Cardiac fibroblast (primary cell): ENCODE data around the gene SBF1.
A peak's percentile ranks its signal among the peaks of the same experiment; 100 is the strongest.

Experiments
- DNase-seq, 2 donors: peaks; one replicate each; pipeline versions ENCODE4 v3.0.0 to v3.0.0-alpha.2; 2010; ENCODE audit warnings: low read depth in 2 of 2
- H3K4me3 ChIP-seq, 2 donors: replicated peaks in 1 of 2; 1 replicate in 1 of 2; 2 replicates in 1 of 2; pipeline ENCODE4 v1.5.1; 2011; ENCODE audit warnings: low read depth in 2 of 2, low read length in 2 of 2, mild to moderate bottlenecking in 2 of 2, moderate library complexity in 1 of 2
- CTCF ChIP-seq: IDR thresholded peaks from one replicate; pipeline ENCODE4 v1.5.1; 2011; ENCODE audit warnings: low read depth, mild to moderate bottlenecking, low read length, inconsistent platforms

The SBF1 gene

DNA sequence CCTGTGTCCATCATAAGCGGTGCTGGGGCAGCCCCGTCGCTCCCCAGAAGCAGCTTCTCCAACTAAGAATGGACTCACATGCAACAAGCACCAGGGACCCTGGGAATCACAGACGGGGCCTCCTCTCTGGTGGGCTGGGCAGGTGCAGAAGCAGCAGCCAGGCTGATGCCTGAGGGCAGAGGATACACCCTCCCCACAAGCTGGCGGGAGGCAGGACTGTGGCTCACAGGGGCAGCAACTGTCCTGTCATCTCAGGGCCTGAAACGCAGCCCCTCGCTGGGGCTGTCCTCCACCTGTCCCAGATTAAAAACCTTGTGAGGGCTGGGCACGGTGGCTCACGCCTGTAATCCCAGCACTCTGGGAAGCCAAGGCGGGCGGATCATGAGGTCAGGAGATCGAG lies 3.1 kb upstream of the SBF1 start:
- no peak overlapping the region for H3K4me3 ChIP-seq
- no peak for TF ChIP-seq CTCF
- no peak for DNase-seq

GRCh38 chr22:50476868-50477267 lies 2.0 kb upstream of the SBF1 start:
- H3K4me3 ChIP-seq: no peak overlapping the region
- TF ChIP-seq CTCF: no peak
- no peak for DNase-seq

DNA sequence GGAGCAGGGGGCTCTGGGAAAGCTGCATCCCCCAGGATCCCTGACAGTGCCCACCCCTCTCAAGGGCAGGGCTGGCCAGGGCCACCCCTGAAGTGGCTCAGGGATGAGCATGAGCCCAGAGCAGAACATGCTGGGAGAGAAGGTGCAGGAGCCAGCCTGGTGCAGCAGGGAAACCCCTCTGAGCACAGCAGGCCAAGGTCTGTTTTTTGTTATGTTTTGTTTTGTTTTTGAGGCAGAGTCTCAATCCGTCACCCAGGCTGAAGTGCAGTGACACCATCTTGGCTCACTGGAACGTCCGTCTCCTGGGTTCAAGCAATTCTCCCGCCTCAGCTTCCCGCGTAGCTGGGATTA lies 792 bp upstream of the SBF1 start:
- DNase-seq: no peak
- TF ChIP-seq CTCF: no peak
- H3K4me3 ChIP-seq: peak overlapping the region in 1 of 2 donors; percentile 60

DNA sequence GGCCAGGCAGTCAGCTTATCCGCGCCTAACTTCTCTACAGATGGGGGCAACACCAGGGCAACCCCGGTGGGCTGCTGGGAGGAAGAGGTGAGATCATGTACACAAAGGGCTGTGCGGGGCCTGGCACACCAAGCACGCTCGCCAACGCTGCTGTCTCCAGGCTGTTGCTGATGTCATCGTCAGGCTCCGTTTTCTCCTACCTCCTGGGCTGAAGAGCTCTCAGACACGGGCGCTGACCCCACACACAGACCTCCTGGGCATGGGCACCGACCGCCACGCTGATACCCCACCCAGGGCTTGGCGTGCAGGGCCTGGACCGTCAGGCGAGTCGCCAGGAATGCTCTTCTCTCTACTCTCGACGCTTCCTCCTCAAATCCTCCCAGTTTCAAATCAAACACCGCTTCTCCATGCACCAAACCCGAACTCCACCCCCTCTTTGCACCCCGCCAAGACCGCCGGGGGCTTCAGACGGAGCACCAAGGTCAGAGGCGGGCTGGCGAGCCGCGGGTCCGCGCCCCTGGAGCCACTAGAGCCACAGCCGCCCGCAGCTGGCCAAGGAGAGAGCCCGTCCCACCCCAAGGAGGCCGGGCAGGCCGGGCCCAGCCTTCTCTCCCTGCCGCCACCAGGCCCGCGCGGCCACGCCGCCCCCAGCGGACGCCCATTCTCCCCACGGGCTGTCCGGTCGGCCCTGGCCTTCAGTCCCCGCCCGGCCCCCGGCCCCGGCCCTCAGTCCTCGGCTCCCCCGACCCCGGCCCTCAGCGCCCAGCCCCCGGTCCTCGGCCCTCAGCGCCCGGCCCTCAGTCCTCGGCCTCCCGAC lies 772 bp downstream of the SBF1 start:
- DNase-seq: peak; percentile 52 to 54
- no peak for TF ChIP-seq CTCF
- peak overlapping the region; percentile 43 to 67 for H3K4me3 ChIP-seq

- peak; percentile 31 for TF ChIP-seq CTCF
- H3K4me3 ChIP-seq: no peak overlapping the region
- DNase-seq: no peak
Observed at GRCh38 chr22:50473088-50473487, 1.7 kb downstream of the SBF1 start.

- H3K4me3 ChIP-seq: no peak overlapping the region
- no peak for TF ChIP-seq CTCF
- no peak for DNase-seq
Observed at GRCh38 chr22:50471962-50472361, 2.9 kb downstream of the SBF1 start.
